HCT116 (cell line): ENCODE results near the gene CREBZF. TPM values are rescaled to one million over a fixed set of nuclear protein-coding genes. Genes with fewer than 3 reads are reported as not detected.

Experiments
- ATAC-seq: fragments of 200-7000 bp; cut with Tn5 transposase; 2 replicates; pipeline ENCODE4 v1.9.1; 2020; ENCODE audit warnings: mild to moderate bottlenecking, moderate library complexity
- BruUV-seq: library from RNA; stranded (reverse); fragments of 400-500 nt; replicated peaks from 2 replicates; lab custom pipeline; 2021; lab: Mats Ljungman, UMichigan
- CTCF ChIA-PET: fragments of 300-600 bp; sonication (Branson Sonifier 250); formaldehyde crosslinking; loops from one replicate; lab custom pipeline; 2021; ENCODE audit warnings: antibody characterized with exemption; lab: Charles Lee
- POLR2A ChIA-PET: fragments of 300-600, 350-600 bp; sonication (Branson Sonifier 250); formaldehyde crosslinking; loops from one replicate; lab custom pipeline; 2021; ENCODE audit warnings: antibody characterized with exemption; lab: Charles Lee
- RAD21 ChIA-PET, 2 experiments: fragments of 300-600 bp; sonication (Branson Sonifier 250); formaldehyde crosslinking; loops; one replicate each; lab custom pipeline; 2023; ENCODE audit warnings: low total read pairs in 2 of 2; ENCODE audit not compliant: uncharacterized antibody in 2 of 2, unreplicated experiment in 2 of 2, low non-redundant PET in 1 of 2; lab: Charles Lee
- DNase-seq: peaks from one replicate; pipeline ENCODE4 v3.0.0-alpha.2; 2010; ENCODE audit warnings: low read depth, low spot score
- H2AFZ ChIP-seq: fragments of 200-600 bp; shearing (Covaris generic), sonication (generic); 2 replicates; pipeline ENCODE4 v1.6.1; 2017; ENCODE audit warnings: low read depth, mixed run types, mixed read lengths, antibody characterized with exemption, low read length; ENCODE audit not compliant: poor library complexity, severe bottlenecking
- H3K27ac ChIP-seq: 2 replicates; pipeline ENCODE4 v1.5.1; 2012; ENCODE audit warnings: low read depth, low read length
- H3K27me3 ChIP-seq: fragments of 200-600 bp; sonication (generic); 2 replicates; pipeline ENCODE4 v1.6.1; 2016; ENCODE audit warnings: mixed run types, low read length, mixed read lengths; ENCODE audit not compliant: insufficient read depth
- H3K36me3 ChIP-seq, 2 experiments: fragments of 200-500 bp in 1 of 2; fragments of 200-600 bp in 1 of 2; sonication (Bioruptor generic) in 1 of 2; sonication (generic) in 1 of 2; 2 replicates each; pipeline versions ENCODE4 v1.5.1 to v1.6.1; 2014 to 2016; ENCODE audit warnings: low read length in 2 of 2, inconsistent platforms in 1 of 2, mixed read lengths in 1 of 2, mixed run types in 1 of 2; ENCODE audit not compliant: insufficient read depth in 2 of 2, control insufficient read depth in 1 of 2
- H3K4me1 ChIP-seq, 2 experiments: fragments of 200-600 bp in 1 of 2; sonication (generic) in 1 of 2; 2 replicates each; pipeline versions ENCODE4 v1.5.1 to v1.6.1; 2012 to 2017; ENCODE audit warnings: low read length in 2 of 2, inconsistent platforms in 1 of 2, mild to moderate bottlenecking in 1 of 2, mixed read lengths in 1 of 2, mixed run types in 1 of 2, moderate library complexity in 1 of 2; ENCODE audit not compliant: insufficient read depth in 2 of 2, control insufficient read depth in 1 of 2
- H3K4me2 ChIP-seq: fragments of 200-600 bp; sonication (generic); 2 replicates; pipeline ENCODE4 v1.6.1; 2017; ENCODE audit warnings: mixed run types, low read length, mixed read lengths
- H3K4me3 ChIP-seq, 2 experiments: fragments of 200-600 bp in 1 of 2; sonication (generic) in 1 of 2; replicated peaks in 1 of 2; 2 replicates each; pipeline ENCODE4 v1.5.1; 2011 to 2016; ENCODE audit warnings: low read length in 2 of 2, control low read depth in 1 of 2, low read depth in 1 of 2, mild to moderate bottlenecking in 1 of 2, mixed read lengths in 1 of 2, mixed run types in 1 of 2
- H3K79me2 ChIP-seq: fragments of 200-600 bp; sonication (generic); 2 replicates; pipeline ENCODE4 v1.6.1; 2017; ENCODE audit warnings: mild to moderate bottlenecking, mixed run types, low read length, moderate library complexity, mixed read lengths; ENCODE audit not compliant: insufficient read depth
- H3K9ac ChIP-seq: fragments of 200-600 bp; sonication (generic); 2 replicates; pipeline ENCODE4 v1.6.1; 2016; ENCODE audit warnings: low read length, mixed read lengths
- H3K9me2 ChIP-seq: fragments of 200-600 bp; sonication (generic), shearing (Covaris generic); 2 replicates; pipeline ENCODE4 v1.6.1; 2017; ENCODE audit warnings: mixed run types, mild to moderate bottlenecking, moderate library complexity; ENCODE audit not compliant: insufficient read depth
- H3K9me3 ChIP-seq, 2 experiments: fragments of 200-500 bp in 1 of 2; fragments of 200-600 bp in 1 of 2; sonication (Bioruptor generic) in 1 of 2; sonication (generic) in 1 of 2; 2 replicates each; pipeline ENCODE4 v1.6.1; 2014 to 2017; ENCODE audit warnings: low read length in 2 of 2, mixed read lengths in 2 of 2, inconsistent platforms in 1 of 2, low read depth in 1 of 2, mild to moderate bottlenecking in 1 of 2, mixed run types in 1 of 2, moderate library complexity in 1 of 2; ENCODE audit not compliant: control insufficient read depth in 1 of 2, insufficient read depth in 1 of 2
- H4K20me1 ChIP-seq: fragments of 200-600 bp; sonication (generic), shearing (Covaris generic); 2 replicates; pipeline ENCODE4 v1.6.1; 2017; ENCODE audit warnings: mixed run types, mild to moderate bottlenecking, moderate library complexity; ENCODE audit not compliant: insufficient read depth
- ATF3 ChIP-seq: IDR thresholded peaks from 2 replicates; pipeline ENCODE4 v1.6.1; 2012
- CBX3 ChIP-seq: IDR thresholded peaks from 2 replicates; pipeline ENCODE4 v1.6.1; 2012; ENCODE audit warnings: low read depth
- CEBPB ChIP-seq: IDR thresholded peaks from 2 replicates; pipeline ENCODE4 v1.6.1; 2012; ENCODE audit warnings: low read depth
- CTCF ChIP-seq, 3 experiments: fragments of 200-600 bp in 1 of 3; sonication (generic) in 1 of 3; IDR thresholded peaks in 2 of 3; conservative IDR thresholded peaks in 1 of 3; 2 replicates each; pipeline ENCODE4 v1.5.1; 2012 to 2017; ENCODE audit warnings: low read depth in 2 of 3, low read length in 2 of 3, antibody characterized with exemption in 1 of 3, borderline replicate concordance in 1 of 3, control low read depth in 1 of 3, mild to moderate bottlenecking in 1 of 3, mixed read lengths in 1 of 3, mixed run types in 1 of 3, moderate library complexity in 1 of 3; ENCODE audit not compliant: insufficient read depth in 1 of 3
- EGR1 ChIP-seq: IDR thresholded peaks from 2 replicates; pipeline ENCODE4 v1.6.1; 2012; ENCODE audit warnings: low read depth
- ELF1 ChIP-seq: IDR thresholded peaks from 2 replicates; pipeline ENCODE4 v1.6.1; 2012; ENCODE audit warnings: low read depth, borderline replicate concordance
- EZH2phosphoT487 ChIP-seq: fragments of 200-600 bp; IDR thresholded peaks from 2 replicates; pipeline ENCODE4 v1.6.1; 2018; ENCODE audit warnings: antibody characterized with exemption, borderline replicate concordance
- FOSL1 ChIP-seq: IDR thresholded peaks from 2 replicates; pipeline ENCODE4 v1.6.1; 2012; ENCODE audit warnings: low read depth
- JUND ChIP-seq: IDR thresholded peaks from 2 replicates; pipeline ENCODE4 v1.6.1; 2012
- MAX ChIP-seq: IDR thresholded peaks from 2 replicates; pipeline ENCODE4 v1.6.1; 2012
- POLR2A ChIP-seq: IDR thresholded peaks from 2 replicates; pipeline ENCODE4 v1.7.0; 2011; ENCODE audit warnings: borderline replicate concordance; ENCODE audit not compliant: insufficient read depth, insufficient read length; ENCODE audit errors: extremely low read depth
- RAD21 ChIP-seq: IDR thresholded peaks from 2 replicates; pipeline ENCODE4 v1.6.1; 2012; ENCODE audit warnings: low read depth, mild to moderate bottlenecking
- REST ChIP-seq: IDR thresholded peaks from 2 replicates; pipeline ENCODE4 v1.6.1; 2012; ENCODE audit warnings: low read depth
- SIN3A ChIP-seq: IDR thresholded peaks from 2 replicates; pipeline ENCODE4 v1.6.1; 2012; ENCODE audit warnings: low read depth
- SP1 ChIP-seq: IDR thresholded peaks from 2 replicates; pipeline ENCODE4 v1.6.1; 2012; ENCODE audit warnings: low read depth
- SRF ChIP-seq: IDR thresholded peaks from 2 replicates; pipeline ENCODE4 v1.6.1; 2012; ENCODE audit warnings: low read depth
- YY1 ChIP-seq: IDR thresholded peaks from 2 replicates; pipeline ENCODE4 v1.6.1; 2011; ENCODE audit warnings: low read length, low read depth, moderate library complexity, mild to moderate bottlenecking; ENCODE audit not compliant: insufficient replicate concordance; ENCODE audit errors: extremely low read depth
- ZNF274 ChIP-seq: fragments of 200-500 bp; sonication (Bioruptor generic); IDR thresholded peaks from 2 replicates; pipeline ENCODE4 v1.6.1; 2014; ENCODE audit warnings: mild to moderate bottlenecking, low read depth, low read length, inconsistent platforms
- intact Hi-C: fragments of 100-400 bp; cut with micrococcal nuclease; formaldehyde crosslinking; loops from 2 replicates; pipeline ENCODE4 v1.10.0; 2022
- total RNA-seq: library from RNA; stranded (reverse); gene quantifications from one replicate; pipeline ENCODE4 v1.2.1, GENCODE V29; 2021; ENCODE audit not compliant: unreplicated experiment

CREBZF gene
- total RNA-seq, 1 experiment from 2014 or later, result 40.2 TPM

GRCh38 chr11:85709941-85710702, 45.2 kb upstream of the CREBZF start (continued):
- TF ChIP-seq POLR2A, result no peak

- POLR2A ChIA-PET, result no interaction called here
- Histone ChIP-seq H3K36me3 (no peaks in the 10 kb centered on the region), H3K27ac (no peak overlapping the region), H3K4me2 (no peak overlapping the region), H3K27me3 (no peaks in the 10 kb centered on the region), H3K4me1 (no peaks in the 10 kb centered on the region), H3K79me2 (no peaks in the 10 kb centered on the region), H4K20me1 (no peaks in the 10 kb centered on the region), H3K9me2 (no peaks in the 10 kb centered on the region), H2AFZ (no peak overlapping the region), H3K4me3 (no peak overlapping the region), H3K9me3 (no peaks in the 10 kb centered on the region), H3K9ac (no peak overlapping the region)
- no TSS peak for BruUV-seq
- ATAC-seq, result no peak
- CTCF ChIA-PET, result no interaction called here
- RAD21 ChIA-PET, result no interaction called here
- no peak for DNase-seq
- intact Hi-C loops, result no loop called here
- TF ChIP-seq CEBPB (no peak), POLR2A (no peak), EZH2phosphoT487 (no peak), MAX (no peak), SIN3A (no peak), FOSL1 (no peak), EGR1 (no peak), YY1 (no peak), SRF (no peak), REST (no peak), ZNF274 (no peak), CBX3 (no peak), JUND (no peak), ATF3 (no peak), SP1 (no peak), ELF1 (no peak), CTCF (IDR thresholded peaks at IDR 0.05 in 2 of 3, conservative IDR thresholded peaks at IDR 0.05 in 1 of 3; ENCODE audit: borderline replicate concordance in 1 of 3, insufficient read depth in 1 of 3, low read depth in 2 of 3, low read length in 2 of 3) (no peak), RAD21 (no peak)
Measured at GRCh38 chr11:85705800-85706199, 40.9 kb upstream of the CREBZF start.
